IMR-90 (cell line): ENCODE measurements around the gene YJEFN3. TPM values are rescaled to one million over a fixed set of nuclear protein-coding genes. Genes with fewer than 3 reads are reported as not detected.

Experiments used
- ATAC-seq: fragments of 200-7000 bp; cut with Tn5 transposase; 2 replicates; pipeline ENCODE4 v1.9.1; 2020; ENCODE audit warnings: low read depth, mild to moderate bottlenecking, moderate library complexity
- BruUV-seq: library from RNA; stranded (reverse); fragments of 400-500 nt; replicated peaks from 2 replicates; lab custom pipeline; 2021; lab: Mats Ljungman, UMichigan
- CTCF ChIA-PET: fragments of 300-600 bp; formaldehyde crosslinking; extraction: SDS; loops from one replicate; lab custom pipeline; 2021; ENCODE audit warnings: antibody characterized with exemption; lab: Yijun Ruan, JAX
- POLR2A ChIA-PET: fragments of 300-600 bp; sonication (Branson Sonifier 250); formaldehyde crosslinking; loops from one replicate; lab custom pipeline; 2022; ENCODE audit warnings: antibody characterized with exemption; ENCODE audit not compliant: unreplicated experiment; lab: Charles Lee
- DNase-seq: peaks from one replicate; pipeline ENCODE4 v3.0.0; 2013
- H2AFZ ChIP-seq: replicated peaks from 2 replicates; pipeline ENCODE3; 2013; ENCODE audit warnings: low read length, mild to moderate bottlenecking; ENCODE audit not compliant: poor library complexity
- H2AK5ac ChIP-seq: 2 replicates; pipeline ENCODE4 v1.6.1; 2013; ENCODE audit warnings: low read depth, low read length, inconsistent platforms
- H2AK9ac ChIP-seq: replicated peaks from 2 replicates; pipeline ENCODE3; 2013; ENCODE audit warnings: mild to moderate bottlenecking, low read depth, low read length, moderate library complexity; ENCODE audit not compliant: poor library complexity
- H2BK120ac ChIP-seq: 2 replicates; pipeline ENCODE4 v1.6.1; 2013; ENCODE audit warnings: low read depth, low read length, inconsistent platforms
- H2BK15ac ChIP-seq: 3 replicates; pipeline ENCODE4 v1.6.1; 2013; ENCODE audit warnings: low read depth, low read length, inconsistent platforms
- H2BK20ac ChIP-seq: 2 replicates; pipeline ENCODE4 v1.6.1; 2013; ENCODE audit warnings: low read depth, mild to moderate bottlenecking, inconsistent platforms, low read length, moderate library complexity
- H2BK5ac ChIP-seq: 2 replicates; pipeline ENCODE4 v1.6.1; 2013; ENCODE audit warnings: mild to moderate bottlenecking, low read depth, low read length, inconsistent platforms; ENCODE audit not compliant: poor library complexity, severe bottlenecking
- H3K14ac ChIP-seq: replicated peaks from 2 replicates; pipeline ENCODE4 v1.6.1; 2013; ENCODE audit warnings: low read depth, low read length, inconsistent platforms
- H3K18ac ChIP-seq: 2 replicates; pipeline ENCODE4 v1.6.1; 2013; ENCODE audit warnings: low read depth, low read length, control low read depth
- H3K23ac ChIP-seq: 2 replicates; pipeline ENCODE4 v1.6.1; 2013; ENCODE audit warnings: low read depth, low read length, inconsistent platforms
- H3K27ac ChIP-seq: 2 replicates; pipeline ENCODE4 v1.5.1; 2013; ENCODE audit warnings: mild to moderate bottlenecking, control low read depth, low read length; ENCODE audit not compliant: insufficient read depth
- H3K27me3 ChIP-seq: 2 replicates; pipeline ENCODE4 v1.6.1; 2013; ENCODE audit warnings: low read length; ENCODE audit not compliant: control insufficient read depth, insufficient read depth
- H3K36me3 ChIP-seq: 2 replicates; pipeline ENCODE4 v1.6.1; 2013; ENCODE audit warnings: low read length, mixed read lengths; ENCODE audit not compliant: control insufficient read depth, insufficient read depth
- H3K4ac ChIP-seq: 2 replicates; pipeline ENCODE4 v1.6.1; 2013; ENCODE audit warnings: low read depth, low read length, inconsistent platforms
- H3K4me1 ChIP-seq: 2 replicates; pipeline ENCODE4 v1.6.1; 2013; ENCODE audit warnings: low read length, mixed read lengths; ENCODE audit not compliant: control insufficient read depth, insufficient read depth
- H3K4me2 ChIP-seq: 2 replicates; pipeline ENCODE4 v1.6.1; 2013; ENCODE audit warnings: low read depth, mild to moderate bottlenecking, control low read depth, low read length, moderate library complexity
- H3K4me3 ChIP-seq: 2 replicates; pipeline ENCODE4 v1.5.1; 2013; ENCODE audit warnings: low read depth, mild to moderate bottlenecking, control low read depth, low read length, moderate library complexity; ENCODE audit not compliant: insufficient read depth
- H3K56ac ChIP-seq: 2 replicates; pipeline ENCODE4 v1.6.1; 2013; ENCODE audit warnings: low read length, inconsistent platforms; ENCODE audit not compliant: insufficient read depth; ENCODE audit errors: extremely low read depth
- H3K79me1 ChIP-seq, 2 experiments: 2 replicates each; pipeline ENCODE4 v1.6.1; 2013; ENCODE audit warnings: low read length in 2 of 2, inconsistent platforms in 1 of 2, low read depth in 1 of 2
- H3K9ac ChIP-seq: 2 replicates; pipeline ENCODE4 v1.6.1; 2013; ENCODE audit warnings: low read depth, low read length, control low read depth
- H3K9me1 ChIP-seq: 2 replicates; pipeline ENCODE4 v1.6.1; 2013; ENCODE audit warnings: low read length, inconsistent platforms; ENCODE audit not compliant: insufficient read depth
- H3K9me3 ChIP-seq: 2 replicates; pipeline ENCODE4 v1.6.1; 2013; ENCODE audit warnings: low read length; ENCODE audit not compliant: control insufficient read depth, insufficient read depth
- H4K20me1 ChIP-seq: 2 replicates; pipeline ENCODE4 v1.6.1; 2013; ENCODE audit warnings: low read length, inconsistent platforms; ENCODE audit not compliant: insufficient read depth
- H4K5ac ChIP-seq: 2 replicates; pipeline ENCODE4 v1.6.1; 2013; ENCODE audit warnings: mild to moderate bottlenecking, low read depth, low read length, control low read depth
- H4K8ac ChIP-seq, 2 experiments: 2 replicates each; pipeline ENCODE4 v1.6.1; 2013; ENCODE audit warnings: low read depth in 2 of 2, low read length in 2 of 2, control low read depth in 1 of 2, inconsistent platforms in 1 of 2
- H4K91ac ChIP-seq: 2 replicates; pipeline ENCODE4 v1.6.1; 2013; ENCODE audit warnings: low read depth, low read length, inconsistent platforms; ENCODE audit not compliant: insufficient read depth
- BHLHE40 ChIP-seq: fragments of 150-350 bp; IDR thresholded peaks from 2 replicates; pipeline ENCODE4 v1.6.1; 2016; ENCODE audit warnings: mild to moderate bottlenecking, low read depth, low read length
- CEBPB ChIP-seq: IDR thresholded peaks from 2 replicates; pipeline ENCODE4 v1.6.1; 2012; ENCODE audit warnings: low read depth, low read length, improper control_type of control experiment
- CHD1 ChIP-seq: IDR thresholded peaks from 2 replicates; pipeline ENCODE4 v1.6.1; 2012; ENCODE audit warnings: low read depth, low read length, improper control_type of control experiment
- CTCF ChIP-seq: conservative IDR thresholded peaks from 2 replicates; pipeline ENCODE4 v1.5.1; 2012; ENCODE audit warnings: mild to moderate bottlenecking, low read depth, low read length, improper control_type of control experiment
- ELK1 ChIP-seq: fragments of 150-350 bp; IDR thresholded peaks from 2 replicates; pipeline ENCODE4 v1.6.1; 2016; ENCODE audit warnings: low read depth, mild to moderate bottlenecking, low read length, moderate library complexity, borderline replicate concordance
- FOS ChIP-seq: fragments of 150-350 bp; IDR thresholded peaks from 2 replicates; pipeline ENCODE4 v1.6.1; 2016; ENCODE audit warnings: low read depth, low read length
- MAFK ChIP-seq: IDR thresholded peaks from 2 replicates; pipeline ENCODE4 v1.6.1; 2012; ENCODE audit warnings: low read depth, low read length, improper control_type of control experiment
- MAZ ChIP-seq: IDR thresholded peaks from 2 replicates; pipeline ENCODE4 v1.6.1; 2012; ENCODE audit warnings: low read depth, mild to moderate bottlenecking, low read length, improper control_type of control experiment, moderate library complexity, borderline replicate concordance
- NFE2L2 ChIP-seq: fragments of 150-350 bp; IDR thresholded peaks from 2 replicates; pipeline ENCODE4 v1.6.1; 2016; ENCODE audit warnings: low read depth, mild to moderate bottlenecking, low read length
- POLR2A ChIP-seq: IDR thresholded peaks from 2 replicates; pipeline ENCODE4 v1.6.1; 2012; ENCODE audit warnings: mild to moderate bottlenecking, low read depth, low read length
- RAD21 ChIP-seq: IDR thresholded peaks from 2 replicates; pipeline ENCODE4 v1.6.1; 2012; ENCODE audit warnings: low read length, improper control_type of control experiment
- RCOR1 ChIP-seq: IDR thresholded peaks from 2 replicates; pipeline ENCODE4 v1.6.1; 2012; ENCODE audit warnings: mild to moderate bottlenecking, low read length, improper control_type of control experiment; ENCODE audit not compliant: insufficient replicate concordance
- RFX5 ChIP-seq: IDR thresholded peaks from 2 replicates; pipeline ENCODE4 v1.8.0; 2012; ENCODE audit warnings: low read depth, mild to moderate bottlenecking, low read length, moderate library complexity
- SMC3 ChIP-seq: fragments of 150-350 bp; IDR thresholded peaks from 2 replicates; pipeline ENCODE4 v1.6.1; 2016; ENCODE audit warnings: low read depth, mild to moderate bottlenecking, antibody characterized with exemption, low read length, moderate library complexity
- USF2 ChIP-seq: fragments of 150-350 bp; IDR thresholded peaks from 2 replicates; pipeline ENCODE4 v1.6.1; 2017; ENCODE audit warnings: mild to moderate bottlenecking, antibody characterized with exemption, low read length, low read depth
- WGBS, 2 experiments: methylation state at CpG; one replicate each; pipeline versions ENCODE4 v1.1.5 to v1.1.7; 2013; ENCODE audit warnings: missing lambda C conversion rate in 2 of 2; ENCODE audit not compliant: insufficient read length in 1 of 2; ENCODE audit errors: extremely low coverage in 2 of 2; 5-methylcytosine and 5-hydroxymethylcytosine counted together
- dilution Hi-C: fragments of 300-500 bp; cut with HindIII; formaldehyde crosslinking; loops from one replicate; pipeline ENCODE4 v1.14.3; 2018; ENCODE audit warnings: low sequenced_read_pairs; ENCODE audit not compliant: unreplicated experiment
- in situ Hi-C: fragments of 300-500 bp; cut with MboI; formaldehyde crosslinking; loops from 3 replicates; pipeline ENCODE4 v1.14.3; 2019; ENCODE audit warnings: low sequenced_read_pairs, inconsistent platforms, mixed read lengths
- intact Hi-C: fragments of 100-400 bp; cut with micrococcal nuclease; formaldehyde crosslinking; loops from 2 replicates; pipeline ENCODE4 v1.10.0; 2022
- polyA plus RNA-seq, 3 experiments: library from polyadenylated mRNA; depleted of rRNA; stranded (reverse); fragments of >200 nt; gene quantifications; 2 replicates each; pipeline ENCODE4 v1.2.3, GENCODE V29; 2012; ENCODE audit warnings: low replicate concordance in 1 of 3
- total RNA-seq: library from RNA; depleted of rRNA; stranded (reverse); fragments of >200 nt; gene quantifications from 2 replicates; pipeline ENCODE4 v1.2.3, GENCODE V29; 2012

Gene YJEFN3
- total and polyA plus RNA-seq, 2 of the 4 experiments (the other 2 are of a cell fraction) = 0.72 to 4.0 TPM

- Histone ChIP-seq H3K56ac (no peak overlapping the region), H3K9me3 (no peaks in the 10 kb centered on the region), H3K4me3 (no peak overlapping the region), H2BK15ac (no peak overlapping the region), H3K9ac (no peak overlapping the region), H3K27ac (no peak overlapping the region), H3K4me1 (peaks cover 7% of the 10 kb centered on the region), H2BK5ac (no peak overlapping the region), H2BK120ac (no peak overlapping the region), H2AFZ (no peak overlapping the region), H2BK20ac (no peak overlapping the region), H4K20me1 (peaks cover 37% of the 10 kb centered on the region), H3K36me3 (peaks cover 26% of the 10 kb centered on the region), H3K14ac (no peak overlapping the region), H3K23ac (no peak overlapping the region), H3K4ac (no peak overlapping the region), H3K27me3 (no peaks in the 10 kb centered on the region), H3K79me1 (peaks cover 9 to 30% of the 10 kb centered on the region in 2 experiments), H2AK5ac (no peak overlapping the region), H4K91ac (no peak overlapping the region), H3K4me2 (no peak overlapping the region), H2AK9ac (no peak overlapping the region), H4K5ac (no peak overlapping the region), H4K8ac (no peak overlapping the region), H3K9me1 (no peaks in the 10 kb centered on the region), H3K18ac (no peak overlapping the region)
- dilution Hi-C loops (no loop called here), in situ Hi-C loops (loop anchor here (25.0 kb wide), 1 partner anchor 434 kb away; no protein-coding TSS in a partner anchor), intact Hi-C loops (no loop called here)
- no TSS peak for BruUV-seq
- CTCF ChIA-PET = no interaction called here
- DNase-seq (no peak), ATAC-seq (no peak)
- WGBS, 2 experiments = 92% methylated on average over 5 of the region's 27 CpGs; no CpG with 5 or more reads in 1 of the 2 experiments
- POLR2A ChIA-PET = no interaction called here
- TF ChIP-seq FOS (no peak), RFX5 (no peak), RCOR1 (no peak), USF2 (no peak), SMC3 (no peak), ELK1 (no peak), POLR2A (no peak), NFE2L2 (no peak), RAD21 (no peak), MAFK (no peak), CEBPB (no peak), CHD1 (no peak), MAZ (no peak), BHLHE40 (no peak), CTCF (no peak)
Observed at GRCh38 chr19:19527674-19528625, 761 bp upstream of the YJEFN3 start.
